HTERT RPE-1 (cell line): Measurements from ENCODE around the gene PPM1F.

Experiments used
- in situ Hi-C: fragments of 300-500 bp; cut with MboI; formaldehyde crosslinking; loops from 4 replicates; pipeline ENCODE4 v1.14.3; 2020; ENCODE audit warnings: low sequenced_read_pairs

Gene PPM1F

DNA sequence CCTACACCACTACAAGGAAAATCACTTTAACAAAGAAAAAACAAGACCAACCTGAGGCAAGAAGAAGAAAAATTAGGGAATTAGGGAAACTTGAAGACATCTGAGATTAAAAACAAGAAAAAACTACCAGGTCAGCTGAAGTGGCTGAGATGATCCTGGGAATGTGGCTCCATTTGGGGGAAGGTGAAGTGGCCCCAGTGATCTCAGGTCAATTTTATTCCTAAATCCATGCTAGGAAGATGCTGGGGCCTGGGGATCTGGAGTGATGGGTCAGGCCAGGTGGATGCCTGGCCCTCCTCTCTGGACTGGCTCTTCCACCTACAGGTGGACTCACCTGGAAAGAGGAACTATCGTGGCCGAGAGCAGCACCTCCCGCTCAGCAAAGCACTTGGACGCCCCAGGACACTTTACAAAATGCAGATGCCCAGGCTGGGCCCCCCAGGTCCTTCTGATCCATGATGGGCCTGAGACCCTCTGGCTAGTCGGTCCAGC, 23.3 kb upstream of the PPM1F start:
- in situ Hi-C loops: no loop called here

DNA sequence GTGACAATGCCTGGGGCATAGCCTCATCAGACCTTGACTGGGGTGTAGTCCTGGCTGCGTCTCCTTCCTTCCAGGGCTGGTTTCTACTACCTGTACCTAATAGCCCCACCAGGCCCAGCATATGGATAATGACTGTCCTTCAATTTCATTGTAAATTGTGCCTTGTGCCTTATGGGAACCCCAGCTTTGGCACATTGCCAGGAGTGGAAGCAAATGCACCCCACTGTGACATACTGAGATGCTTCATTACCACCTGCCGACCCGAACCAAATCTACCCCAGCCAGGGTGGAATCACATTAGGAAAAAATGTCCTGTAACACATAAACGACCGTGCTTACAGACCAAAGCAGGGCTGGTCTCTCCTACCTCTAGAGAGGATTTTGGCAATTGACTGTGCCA, 22.6 kb upstream of the PPM1F start:
- in situ Hi-C loops: no loop called here

- in situ Hi-C loops: no loop called here
These were observed 21.5 kb upstream of the PPM1F start for GRCh38 chr22:21974058-21974649.

DNA sequence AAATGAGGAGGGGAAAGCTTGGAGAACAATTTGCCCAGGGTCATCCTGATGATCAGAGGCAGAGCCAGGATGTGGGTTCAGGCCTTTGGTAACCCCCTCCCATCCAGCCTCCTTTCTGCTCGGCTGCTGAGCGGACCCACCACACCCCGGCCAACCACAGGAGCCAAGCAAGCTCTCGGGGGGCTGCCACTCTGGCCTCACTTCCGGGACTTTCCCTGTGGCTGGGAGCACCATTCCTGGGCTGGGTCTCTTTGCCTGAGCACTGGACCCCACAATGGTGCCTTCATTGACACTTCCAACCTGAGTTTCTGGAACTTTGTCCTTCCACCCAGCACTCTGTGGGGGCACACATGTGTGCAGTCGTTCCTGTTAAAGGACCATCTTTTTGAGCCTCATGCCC, 20.2 kb upstream of the PPM1F start:
- in situ Hi-C loops: no loop called here

- in situ Hi-C loops: no loop called here
These were observed 19.7 kb upstream of the PPM1F start for GRCh38 chr22:21972293-21972779.

DNA sequence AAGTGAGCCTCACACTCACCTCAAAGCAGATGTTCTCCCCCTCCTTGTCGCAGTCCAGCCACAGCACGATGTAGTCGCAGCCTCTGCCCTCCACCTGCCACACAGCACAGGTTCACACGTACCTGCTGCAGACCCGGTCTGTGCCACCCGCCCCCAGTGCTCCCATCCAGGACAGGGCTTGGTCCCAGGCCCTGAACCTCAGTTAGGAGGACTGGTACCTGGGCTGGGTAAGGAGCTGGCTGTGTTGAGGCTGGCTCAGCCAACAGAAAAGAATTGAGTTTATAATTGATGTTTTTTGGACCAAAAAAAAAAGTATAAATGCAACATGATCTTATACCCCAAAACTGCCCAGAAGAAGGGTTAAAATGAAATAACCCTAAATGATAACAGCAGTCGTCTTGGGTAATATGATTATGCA, 19.2 kb upstream of the PPM1F start:
- in situ Hi-C loops: no loop called here

DNA sequence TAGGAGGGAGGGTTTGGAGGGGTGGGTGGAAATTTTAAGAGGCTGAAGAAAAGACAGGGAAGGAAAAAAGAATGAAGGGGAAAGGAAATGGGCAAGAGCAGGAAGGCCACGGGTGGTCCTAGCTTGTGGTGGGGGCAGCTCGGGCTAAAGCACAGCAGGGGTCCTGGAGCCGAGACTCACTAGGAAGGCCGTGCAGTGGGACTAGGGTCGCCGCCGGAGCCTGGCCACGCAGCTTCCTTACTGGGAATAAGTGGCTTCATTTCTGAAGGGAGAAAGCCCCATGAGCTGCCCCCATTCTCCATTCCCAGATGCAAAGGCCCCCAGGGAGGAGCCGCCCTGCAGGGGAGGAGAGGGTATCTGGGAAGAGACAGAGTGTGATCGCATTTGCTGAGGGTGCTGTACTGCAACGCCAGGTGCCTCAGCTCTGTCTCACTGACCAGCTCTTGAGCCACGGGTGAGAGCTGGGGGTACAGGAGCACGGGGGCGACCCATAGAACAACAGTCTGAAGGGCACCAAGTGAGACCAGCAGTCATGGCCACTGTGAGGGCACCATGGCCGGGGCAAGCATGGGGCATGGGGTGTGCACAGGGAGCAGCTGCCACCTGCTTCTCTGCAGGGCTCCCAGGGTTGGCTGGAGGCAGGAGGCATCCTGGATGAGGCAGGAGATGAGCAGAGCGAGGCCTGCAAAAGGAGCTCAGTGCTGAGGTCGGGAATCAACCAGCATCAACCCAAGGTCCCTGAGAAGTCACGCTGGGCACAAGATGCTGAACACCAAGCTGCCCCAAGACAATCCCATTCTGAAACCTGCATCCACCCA, 18.4 kb upstream of the PPM1F start:
- in situ Hi-C loops: no loop called here

DNA sequence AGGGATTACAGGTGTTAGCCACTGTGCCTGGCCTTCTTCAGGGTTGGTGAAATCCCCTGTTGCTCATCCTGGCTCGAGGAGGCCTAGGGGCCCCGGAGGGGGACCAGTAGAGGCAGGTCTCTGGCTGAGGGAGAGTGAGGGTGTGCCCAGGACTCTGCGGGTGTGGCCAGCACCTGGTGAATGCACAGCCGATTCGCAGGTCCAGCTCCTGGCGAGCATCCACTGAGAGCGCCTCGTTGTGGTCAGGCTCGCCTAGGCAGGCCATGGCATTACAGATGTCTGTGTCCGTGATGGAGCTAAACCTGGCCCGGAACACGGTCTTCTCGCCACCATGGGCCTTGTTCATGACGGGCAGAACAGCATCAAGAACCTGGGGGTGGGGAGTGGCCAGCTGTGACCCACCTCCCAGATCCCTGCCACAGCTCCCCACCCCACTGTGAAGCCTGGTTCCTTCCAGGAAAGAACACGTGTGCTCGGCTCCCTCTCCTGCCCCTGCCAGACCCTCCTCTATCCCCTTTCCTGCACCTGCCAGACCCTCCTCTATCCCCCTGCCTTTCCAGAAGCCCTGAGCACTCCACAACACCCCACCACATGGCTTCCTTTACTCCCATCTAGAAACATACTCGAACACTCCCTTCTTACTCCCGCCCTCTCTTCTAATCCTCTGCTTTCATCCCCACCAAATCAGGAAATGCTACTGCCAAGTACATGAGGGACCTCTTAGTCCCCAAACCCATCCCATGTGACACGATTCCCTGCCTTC, 17.6 kb upstream of the PPM1F start:
- in situ Hi-C loops: no loop called here

GRCh38 chr22:21968452-21969129, 15.9 kb upstream of the PPM1F start:
- in situ Hi-C loops: no loop called here

DNA sequence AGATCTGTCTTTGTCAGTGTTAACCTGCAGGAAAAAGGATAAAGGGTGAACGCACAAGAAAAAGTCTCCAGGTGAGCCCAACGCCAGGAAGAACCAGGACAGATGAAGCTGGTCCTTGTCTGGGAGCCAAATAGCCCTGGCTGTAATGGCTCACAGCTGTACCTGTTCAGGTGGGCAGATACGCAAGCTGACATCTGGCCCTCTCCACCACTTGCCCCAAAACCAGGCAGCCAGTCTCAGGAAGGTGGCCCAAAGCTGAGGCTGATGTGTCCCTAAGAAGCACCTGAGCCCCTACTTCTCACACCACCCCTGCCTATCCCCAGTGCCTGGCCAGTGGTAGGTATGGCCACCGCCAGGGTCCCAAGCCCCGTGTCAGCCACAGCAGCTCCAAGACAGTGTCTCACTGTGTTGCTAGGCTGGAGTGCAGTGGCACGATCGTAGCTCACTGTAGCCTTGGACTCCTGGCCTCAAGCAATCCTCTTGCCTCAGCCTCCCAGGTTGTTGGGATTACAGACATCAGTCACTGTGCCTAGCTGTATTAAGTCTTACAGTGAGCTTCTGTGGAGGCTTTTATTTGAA, 15.1 kb upstream of the PPM1F start:
- in situ Hi-C loops: no loop called here

GRCh38 chr22:21966643-21967516, 14.2 kb upstream of the PPM1F start:
- in situ Hi-C loops: no loop called here

GRCh38 chr22:21965762-21966288, 13.2 kb upstream of the PPM1F start:
- in situ Hi-C loops: no loop called here

GRCh38 chr22:21964918-21965484, 12.4 kb upstream of the PPM1F start:
- in situ Hi-C loops: no loop called here

- in situ Hi-C loops: no loop called here
These were observed 11.6 kb upstream of the PPM1F start for GRCh38 chr22:21964234-21964633.

DNA sequence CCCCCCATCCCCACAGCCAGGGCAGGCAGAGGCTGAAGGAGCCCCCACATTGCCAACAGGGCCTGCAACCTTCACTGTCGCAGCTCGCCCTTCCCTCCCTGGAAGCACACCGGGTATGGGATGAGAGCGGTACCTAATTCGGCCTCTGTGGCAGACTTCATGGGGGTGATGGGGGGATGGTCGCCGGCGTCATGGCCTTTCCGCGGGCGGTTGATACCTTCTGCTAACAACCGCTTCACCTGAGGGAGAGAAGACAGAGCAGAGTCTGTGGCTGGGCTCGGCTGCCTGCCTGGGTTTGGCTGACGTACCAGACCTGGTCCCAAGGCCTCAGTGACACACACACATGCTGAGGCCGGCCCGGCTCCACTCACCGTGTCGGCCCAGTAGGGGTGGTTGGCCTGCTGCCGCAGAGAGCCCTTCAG, 11.2 kb upstream of the PPM1F start:
- in situ Hi-C loops: no loop called here

DNA sequence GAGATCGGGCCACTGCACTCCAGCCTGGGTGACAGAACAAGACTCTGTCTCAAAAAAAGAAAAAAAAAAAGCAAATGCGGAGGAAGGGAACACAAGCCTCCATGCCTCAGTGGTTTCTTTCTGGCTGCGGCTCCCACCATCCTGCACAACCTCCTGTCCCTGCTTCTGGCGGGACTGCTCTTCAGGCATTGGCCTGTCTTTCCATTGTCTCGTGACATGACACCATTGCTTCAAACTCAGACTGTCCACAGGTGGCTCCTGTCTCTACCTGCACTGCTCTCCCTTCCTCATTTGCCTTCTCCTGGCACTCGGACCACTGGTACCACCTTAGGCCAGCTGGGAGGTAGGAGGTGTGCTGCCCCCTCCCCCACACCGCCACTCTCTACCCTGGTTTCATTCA, 10.6 kb upstream of the PPM1F start:
- in situ Hi-C loops: no loop called here

DNA sequence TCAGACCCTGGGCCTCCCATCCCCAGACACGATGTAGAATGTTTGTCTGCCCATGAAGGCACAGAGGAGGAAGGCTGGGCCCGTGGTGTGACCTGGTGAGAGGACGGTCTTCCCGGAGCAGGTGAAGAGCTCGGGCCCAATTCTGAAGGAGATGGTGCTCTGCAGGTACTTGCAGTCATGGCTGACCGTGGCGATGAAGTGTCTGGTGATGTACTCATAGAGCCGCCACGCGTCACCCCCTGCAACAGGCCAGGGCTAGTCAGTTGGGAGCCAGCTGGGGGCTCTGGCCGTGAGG, 10.0 kb upstream of the PPM1F start:
- in situ Hi-C loops: no loop called here

GRCh38 chr22:21961886-21962654, 9.4 kb upstream of the PPM1F start:
- in situ Hi-C loops: no loop called here
